Muscle layer of duodenum (tissue), 2 donors: ENCODE data around the gene FOXJ2.

Experiments
- H3K27ac ChIP-seq: one replicate; pipeline ENCODE4 v1.7.0; 2013; ENCODE audit warnings: mild to moderate bottlenecking, low read length
- H3K27me3 ChIP-seq: one replicate; pipeline ENCODE4 v1.7.0; 2013; ENCODE audit warnings: low read depth, mild to moderate bottlenecking, control low read depth, low read length
- H3K36me3 ChIP-seq, 2 donors: one replicate each; pipeline ENCODE4 v1.7.0; 2013; ENCODE audit warnings: low read length in 2 of 2, control low read depth in 1 of 2, mild to moderate bottlenecking in 1 of 2; ENCODE audit not compliant: insufficient read depth in 2 of 2, control insufficient read depth in 1 of 2
- H3K4me1 ChIP-seq, 2 donors: one replicate each; pipeline ENCODE4 v1.7.0; 2013; ENCODE audit warnings: low read length in 2 of 2, mild to moderate bottlenecking in 2 of 2, control low read depth in 1 of 2, moderate library complexity in 1 of 2; ENCODE audit not compliant: insufficient read depth in 2 of 2, control insufficient read depth in 1 of 2
- H3K4me3 ChIP-seq, 2 donors: one replicate each; pipeline ENCODE4 v1.7.0; 2013; ENCODE audit warnings: low read length in 2 of 2, low read depth in 1 of 2, mild to moderate bottlenecking in 1 of 2
- H3K9me3 ChIP-seq, 2 donors: one replicate each; pipeline ENCODE4 v1.7.0; 2013; ENCODE audit warnings: low read length in 2 of 2, control low read depth in 1 of 2, mild to moderate bottlenecking in 1 of 2; ENCODE audit not compliant: control insufficient read depth in 1 of 2
- donor health status: healthy.

Gene FOXJ2

DNA sequence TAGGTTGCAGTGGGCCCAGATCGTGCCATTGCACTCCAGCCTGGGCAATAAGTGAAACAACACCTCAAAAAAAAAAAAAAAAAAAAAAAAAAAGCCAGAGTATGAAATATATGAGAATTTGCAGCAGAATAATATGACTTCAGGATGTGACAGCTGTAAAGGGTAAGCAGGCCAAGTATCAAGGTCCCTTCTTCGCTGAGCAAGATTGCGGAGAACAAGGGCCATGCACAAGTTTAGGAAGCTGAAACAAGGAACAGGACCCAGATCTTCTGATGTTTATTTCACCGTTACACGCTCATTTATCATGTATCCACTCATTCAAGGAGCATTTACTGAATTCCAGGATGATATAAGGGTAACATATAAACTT is 659 bp upstream of the FOXJ2 start:
- Histone ChIP-seq H3K4me3 (peak overlapping the region; percentile 80), H3K36me3 (peaks cover 0 to 1% of the 10 kb centered on the region in 2 donors), H3K27ac (peak overlapping the region; percentile 94), H3K9me3 (no peaks in the 10 kb centered on the region), H3K4me1 (peaks cover 21 to 33% of the 10 kb centered on the region in 2 donors), H3K27me3 (no peaks in the 10 kb centered on the region)

DNA sequence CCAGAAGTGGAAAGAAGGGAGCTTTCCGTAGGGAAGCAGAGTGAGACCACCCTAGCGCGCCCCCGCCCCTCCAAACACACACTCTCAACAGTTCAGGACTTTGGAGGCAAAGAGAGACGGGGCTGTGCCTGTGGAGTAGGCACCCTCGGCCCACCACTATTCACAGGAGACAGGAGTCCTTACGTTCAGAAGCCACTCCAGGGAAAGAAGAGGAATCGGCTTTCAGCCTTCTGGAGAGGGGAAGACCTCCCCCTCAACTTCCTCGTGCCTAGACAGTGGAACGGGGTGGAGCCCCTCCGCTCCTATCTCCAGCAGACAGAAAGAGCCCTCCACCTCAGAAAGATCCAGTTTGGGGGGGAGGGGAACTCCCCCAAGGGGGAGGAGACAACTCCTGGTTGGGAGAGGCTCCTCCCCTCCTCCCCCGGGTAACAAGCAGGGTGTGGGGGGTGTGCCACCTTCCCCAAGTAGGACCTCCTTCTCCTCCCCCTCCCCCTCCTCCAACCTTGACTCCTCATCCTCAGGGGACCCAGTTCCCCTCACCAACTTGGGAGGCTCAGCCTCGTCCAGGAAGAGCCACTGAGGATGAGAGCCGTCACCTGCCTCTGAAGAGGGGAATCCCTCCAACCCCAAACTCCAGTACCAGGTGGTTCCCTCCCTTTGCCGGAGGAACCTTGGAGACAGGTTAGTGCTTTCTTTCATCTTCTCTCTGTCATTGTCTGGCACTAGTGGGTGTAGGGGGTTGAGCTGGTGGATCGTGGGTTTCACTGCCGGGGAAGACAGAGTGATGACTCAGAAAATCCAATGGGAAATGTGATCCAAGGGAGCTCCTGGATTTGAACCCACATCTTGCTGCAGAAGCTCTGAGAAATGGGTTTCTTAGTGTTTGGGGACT is 883 bp downstream of the FOXJ2 start:
- H3K27me3 ChIP-seq, result no peaks in the 10 kb centered on the region
- H3K27ac ChIP-seq, result peak overlapping the region; percentile 95
- peak overlapping the region; percentile 80 to 91 for H3K4me3 ChIP-seq
- H3K4me1 ChIP-seq, result peaks cover 29 to 48% of the 10 kb centered on the region in 2 donors
- H3K36me3 ChIP-seq, result no peaks in the 10 kb centered on the region
- H3K9me3 ChIP-seq, result no peaks in the 10 kb centered on the region

DNA sequence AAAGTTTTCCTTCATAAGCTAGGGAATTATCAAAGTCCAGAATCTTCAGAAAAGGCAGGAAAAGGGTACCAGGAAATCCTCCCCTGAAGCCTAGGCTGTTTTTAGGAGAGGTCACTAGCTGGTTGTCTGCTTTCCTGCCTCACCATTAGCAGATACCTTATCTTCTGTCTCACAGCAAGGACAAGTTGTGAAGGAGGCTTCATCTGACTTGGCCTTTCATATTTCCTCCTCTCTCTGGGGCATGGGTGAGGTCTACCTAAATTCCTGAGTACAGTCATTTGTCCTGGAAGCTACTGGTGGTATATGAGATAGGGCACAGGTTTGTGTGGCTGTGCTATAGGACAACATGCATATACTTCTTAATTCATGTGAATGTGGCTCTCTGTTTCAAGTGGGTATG is 2.3 kb downstream of the FOXJ2 start:
- no peaks in the 10 kb centered on the region for H3K9me3 ChIP-seq
- H3K27ac ChIP-seq, result peak overlapping the region; percentile 95
- peaks cover 2% of the 10 kb centered on the region in 2 donors for H3K36me3 ChIP-seq
- peak overlapping the region; percentile 80 to 91 for H3K4me3 ChIP-seq
- H3K4me1 ChIP-seq, result peaks cover 39 to 58% of the 10 kb centered on the region in 2 donors
- no peaks in the 10 kb centered on the region for H3K27me3 ChIP-seq

- peaks cover 39 to 58% of the 10 kb centered on the region in 2 donors for H3K4me1 ChIP-seq
- H3K9me3 ChIP-seq, result no peaks in the 10 kb centered on the region
- peaks cover 6 to 7% of the 10 kb centered on the region in 2 donors for H3K36me3 ChIP-seq
- no peak overlapping the region for H3K27ac ChIP-seq
- no peaks in the 10 kb centered on the region for H3K27me3 ChIP-seq
- H3K4me3 ChIP-seq, result peak overlapping the region; percentile 18 to 80
These were observed 3.0 kb downstream of the FOXJ2 start for GRCh38 chr12:8035440-8036010.

- H3K27ac ChIP-seq, result no peak overlapping the region
These were observed 3.8 kb downstream of the FOXJ2 start for GRCh38 chr12:8036346-8036745.

DNA sequence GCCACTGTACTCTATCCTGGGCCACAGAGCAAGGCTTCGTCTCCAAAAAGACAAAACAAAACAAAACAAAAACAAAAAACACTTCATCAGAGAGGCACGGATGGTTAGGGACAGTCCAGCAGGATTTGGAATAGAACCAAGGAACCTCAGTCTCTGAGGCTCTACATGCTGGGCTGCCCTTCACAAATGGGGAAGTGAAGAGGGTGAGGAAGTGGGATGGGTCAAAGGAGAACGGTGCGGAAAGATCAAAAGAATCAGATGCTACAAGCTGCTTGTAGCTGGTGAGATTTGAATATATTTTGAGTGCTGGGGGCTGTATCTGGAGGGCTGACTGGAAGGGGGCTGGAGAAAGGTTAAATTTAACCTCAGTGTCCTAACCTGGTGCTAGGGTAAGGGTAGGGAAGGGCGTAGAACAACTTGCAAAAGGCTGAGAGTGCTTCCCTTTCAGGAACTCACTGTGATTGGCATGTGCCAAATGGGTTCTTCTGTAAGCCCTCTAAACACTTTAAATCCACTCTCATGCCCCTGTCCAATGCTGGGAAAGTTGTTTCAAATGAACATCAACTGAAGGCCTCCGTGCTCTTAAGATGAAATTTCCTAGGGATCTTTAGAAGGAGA is 4.6 kb downstream of the FOXJ2 start:
- no peaks in the 10 kb centered on the region for H3K9me3 ChIP-seq
- H3K4me1 ChIP-seq, result peaks cover 36 to 58% of the 10 kb centered on the region in 2 donors
- H3K4me3 ChIP-seq, result no peak overlapping the region
- H3K36me3 ChIP-seq, result peaks cover 14 to 22% of the 10 kb centered on the region in 2 donors
- no peak overlapping the region for H3K27ac ChIP-seq
- no peaks in the 10 kb centered on the region for H3K27me3 ChIP-seq

More at GRCh38 chr12:8036346-8036745, 3.8 kb downstream of the FOXJ2 start:
- Histone ChIP-seq H3K4me3 (no peak overlapping the region), H3K27me3 (no peaks in the 10 kb centered on the region), H3K9me3 (no peaks in the 10 kb centered on the region), H3K36me3 (peaks cover 12 to 14% of the 10 kb centered on the region in 2 donors), H3K4me1 (peaks cover 39 to 58% of the 10 kb centered on the region in 2 donors)

- H3K27ac ChIP-seq, result peak overlapping the region; percentile 22
- H3K4me3 ChIP-seq, result no peak overlapping the region
These were observed 5.4 kb downstream of the FOXJ2 start for GRCh38 chr12:8037947-8038346.

DNA sequence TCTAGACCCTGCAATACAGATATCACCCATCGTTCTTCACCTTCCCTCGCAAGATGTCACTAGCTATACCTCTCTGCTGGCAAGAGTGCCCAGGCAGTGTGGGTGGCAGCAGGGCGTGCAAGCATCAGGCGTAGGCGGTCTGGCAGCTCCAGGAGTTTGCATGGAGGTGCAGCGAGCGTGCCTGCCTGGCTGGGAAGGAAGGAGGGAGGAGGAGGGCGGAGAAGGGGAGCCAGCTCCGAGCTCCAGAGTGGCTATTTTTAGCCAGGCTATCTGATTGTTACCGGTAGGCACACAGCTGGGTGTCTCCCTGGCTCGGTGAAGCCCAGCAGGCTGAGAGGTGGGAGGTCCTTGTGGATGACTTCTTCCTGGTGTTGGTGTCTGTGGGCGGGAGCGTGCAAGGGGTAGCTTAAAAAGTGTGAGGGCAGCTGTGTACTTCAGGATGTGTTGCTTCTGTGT is 6.2 kb downstream of the FOXJ2 start:
- H3K9me3 ChIP-seq, result no peaks in the 10 kb centered on the region
- H3K4me1 ChIP-seq, result peaks cover 34 to 57% of the 10 kb centered on the region in 2 donors
- H3K36me3 ChIP-seq, result peaks cover 24 to 34% of the 10 kb centered on the region in 2 donors
- peak overlapping the region; percentile 38 to 48 for H3K4me3 ChIP-seq
- peak overlapping the region; percentile 22 for H3K27ac ChIP-seq
- H3K27me3 ChIP-seq, result no peaks in the 10 kb centered on the region

More at GRCh38 chr12:8037947-8038346, 5.4 kb downstream of the FOXJ2 start:
- H3K36me3 ChIP-seq, result peaks cover 18 to 28% of the 10 kb centered on the region in 2 donors
- no peaks in the 10 kb centered on the region for H3K9me3 ChIP-seq
- H3K4me1 ChIP-seq, result peaks cover 36 to 58% of the 10 kb centered on the region in 2 donors
- H3K27me3 ChIP-seq, result no peaks in the 10 kb centered on the region

DNA sequence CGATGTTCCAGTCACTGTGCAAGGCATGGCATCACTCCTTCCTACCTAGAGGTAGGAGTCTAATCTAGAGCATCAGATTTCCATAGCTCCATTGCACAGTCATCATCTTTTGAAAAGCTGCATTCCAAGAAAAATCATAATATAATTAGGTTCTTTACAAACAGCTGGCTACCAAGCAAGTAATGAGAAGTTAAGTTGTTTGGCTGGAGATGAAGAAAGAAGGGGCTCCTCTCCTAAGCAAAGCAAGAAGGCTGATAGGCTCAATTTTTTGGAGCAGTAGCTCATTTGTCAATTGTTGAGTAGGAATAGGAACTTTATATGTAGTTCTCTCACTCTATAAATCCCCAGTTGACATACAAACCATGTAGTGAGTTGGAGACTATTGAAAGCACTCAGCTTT is 8.3 kb downstream of the FOXJ2 start:
- no peak overlapping the region for H3K27ac ChIP-seq
- H3K4me1 ChIP-seq, result peaks cover 18 to 36% of the 10 kb centered on the region in 2 donors
- H3K4me3 ChIP-seq, result no peak overlapping the region
- H3K9me3 ChIP-seq, result no peaks in the 10 kb centered on the region
- H3K36me3 ChIP-seq, result peaks cover 34 to 50% of the 10 kb centered on the region in 2 donors
- no peaks in the 10 kb centered on the region for H3K27me3 ChIP-seq

GRCh38 chr12:8045952-8046944 is 13.7 kb downstream of the FOXJ2 start:
- Histone ChIP-seq H3K4me1 (no peaks in the 10 kb centered on the region), H3K27ac (no peak overlapping the region), H3K9me3 (no peaks in the 10 kb centered on the region), H3K27me3 (no peaks in the 10 kb centered on the region), H3K36me3 (peaks cover 46 to 82% of the 10 kb centered on the region in 2 donors), H3K4me3 (no peak overlapping the region)
